ENCODE data around the gene C4orf50. TPM values are rescaled to one million over a fixed set of nuclear protein-coding genes. Genes with fewer than 3 reads are reported as not detected.

The C4orf50 gene
- total and polyA plus RNA-seq, 2 donors (not counting 1 experiment from before 2014, with no cell fraction given): 0.02 TPM; not detected in 1

DNA sequence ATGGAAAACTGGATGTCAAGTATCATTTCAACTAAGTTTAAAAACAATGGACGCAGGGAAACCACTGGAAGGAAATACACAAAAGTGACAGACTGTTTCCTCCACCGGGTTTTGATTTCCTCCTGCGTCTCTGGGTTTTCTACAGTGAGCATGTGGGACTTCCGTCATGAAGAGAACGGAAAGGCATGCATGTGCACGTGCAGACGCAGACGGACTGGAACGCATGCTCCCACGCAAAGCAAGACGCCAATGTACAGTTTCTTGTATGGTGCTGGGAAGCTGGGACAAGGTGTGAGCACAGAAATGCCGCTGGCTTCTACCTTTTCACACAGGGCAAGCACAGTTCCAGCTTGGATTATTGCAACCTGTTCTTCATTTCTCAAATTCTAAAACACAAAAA is 30.3 kb upstream of the C4orf50 start:
- ChIA-PET CTCF (no interaction called here), POLR2A (no interaction called here)
- intact Hi-C loops (cut with micrococcal nuclease): no loop called here
- 22% methylated on average over 10 of the region's 12 CpGs for WGBS (ENCODE audit: insufficient coverage)
- no peak overlapping the region for H3K9ac ChIP-seq (ENCODE audit: low read length)
- DNase-seq (no peak), ATAC-seq (ENCODE audit: low read depth) (no peak)
- no peaks in the 10 kb centered on the region for H3K36me3 ChIP-seq (replicated peaks in 1 of 2; ENCODE audit: control extremely low read depth in 1 of 2, control insufficient read depth in 1 of 2, extremely low read depth in 1 of 2, insufficient read depth in 2 of 2, low read length in 1 of 2)
- no peaks in the 10 kb centered on the region for H3K9me3 ChIP-seq (ENCODE audit: control extremely low read depth in 1 of 3, control insufficient read depth in 2 of 3, insufficient read depth in 1 of 3, low read length in 2 of 3)
- no peaks in the 10 kb centered on the region for H4K20me1 ChIP-seq (ENCODE audit: control insufficient read depth, insufficient read depth, low read length, poor library complexity, severe bottlenecking)
- H3K4me1 ChIP-seq (ENCODE audit: control insufficient read depth in 2 of 2, insufficient read depth in 2 of 2, low read length in 2 of 2): no peaks in the 10 kb centered on the region
- H2AFZ ChIP-seq (ENCODE audit: insufficient read depth, low read depth, low read length, poor library complexity, severe bottlenecking): no peak overlapping the region
- peaks cover 7% of the 10 kb centered on the region for H3K27me3 Mint-ChIP-seq
- no peak overlapping the region for H3K4me3 ChIP-seq (ENCODE audit: control extremely low read depth in 1 of 5, extremely low read depth in 1 of 5, insufficient read depth in 1 of 5, low read depth in 2 of 5, low read length in 4 of 5)
- no peak overlapping the region for H3K4me2 ChIP-seq (replicated peaks; ENCODE audit: low read depth, low read length, poor library complexity, severe bottlenecking)
- H3K9me3 Mint-ChIP-seq (ENCODE audit: insufficient read depth): no peaks in the 10 kb centered on the region
- H3K4me1 Mint-ChIP-seq: no peaks in the 10 kb centered on the region
- H3K27ac Mint-ChIP-seq: no peak overlapping the region
- H3K27ac ChIP-seq (ENCODE audit: low read length in 2 of 2): no peak overlapping the region
- no peaks in the 10 kb centered on the region for H3K79me2 ChIP-seq (ENCODE audit: control insufficient read depth, insufficient read depth, low read length)
- TF ChIP-seq, protein P1, sequence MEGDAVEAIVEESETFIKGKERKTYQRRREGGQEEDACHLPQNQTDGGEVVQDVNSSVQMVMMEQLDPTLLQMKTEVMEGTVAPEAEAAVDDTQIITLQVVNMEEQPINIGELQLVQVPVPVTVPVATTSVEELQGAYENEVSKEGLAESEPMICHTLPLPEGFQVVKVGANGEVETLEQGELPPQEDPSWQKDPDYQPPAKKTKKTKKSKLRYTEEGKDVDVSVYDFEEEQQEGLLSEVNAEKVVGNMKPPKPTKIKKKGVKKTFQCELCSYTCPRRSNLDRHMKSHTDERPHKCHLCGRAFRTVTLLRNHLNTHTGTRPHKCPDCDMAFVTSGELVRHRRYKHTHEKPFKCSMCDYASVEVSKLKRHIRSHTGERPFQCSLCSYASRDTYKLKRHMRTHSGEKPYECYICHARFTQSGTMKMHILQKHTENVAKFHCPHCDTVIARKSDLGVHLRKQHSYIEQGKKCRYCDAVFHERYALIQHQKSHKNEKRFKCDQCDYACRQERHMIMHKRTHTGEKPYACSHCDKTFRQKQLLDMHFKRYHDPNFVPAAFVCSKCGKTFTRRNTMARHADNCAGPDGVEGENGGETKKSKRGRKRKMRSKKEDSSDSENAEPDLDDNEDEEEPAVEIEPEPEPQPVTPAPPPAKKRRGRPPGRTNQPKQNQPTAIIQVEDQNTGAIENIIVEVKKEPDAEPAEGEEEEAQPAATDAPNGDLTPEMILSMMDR (IDR thresholded peaks at IDR 0.05): no peak
- TF ChIP-seq EZH2 (IDR thresholded peaks at IDR 0.05; ENCODE audit: borderline replicate concordance, insufficient read depth, low read depth, low read length, poor library complexity, severe bottlenecking): no peak
- H3K4me3 Mint-ChIP-seq: no peak overlapping the region
- H3K27me3 ChIP-seq (replicated peaks in 1 of 4; ENCODE audit: control extremely low read depth in 1 of 4, control insufficient read depth in 3 of 4, insufficient read depth in 4 of 4, low read length in 3 of 4): peaks cover 0 to 2% (median 0%) of the 10 kb centered on the region in 4 experiments

DNA sequence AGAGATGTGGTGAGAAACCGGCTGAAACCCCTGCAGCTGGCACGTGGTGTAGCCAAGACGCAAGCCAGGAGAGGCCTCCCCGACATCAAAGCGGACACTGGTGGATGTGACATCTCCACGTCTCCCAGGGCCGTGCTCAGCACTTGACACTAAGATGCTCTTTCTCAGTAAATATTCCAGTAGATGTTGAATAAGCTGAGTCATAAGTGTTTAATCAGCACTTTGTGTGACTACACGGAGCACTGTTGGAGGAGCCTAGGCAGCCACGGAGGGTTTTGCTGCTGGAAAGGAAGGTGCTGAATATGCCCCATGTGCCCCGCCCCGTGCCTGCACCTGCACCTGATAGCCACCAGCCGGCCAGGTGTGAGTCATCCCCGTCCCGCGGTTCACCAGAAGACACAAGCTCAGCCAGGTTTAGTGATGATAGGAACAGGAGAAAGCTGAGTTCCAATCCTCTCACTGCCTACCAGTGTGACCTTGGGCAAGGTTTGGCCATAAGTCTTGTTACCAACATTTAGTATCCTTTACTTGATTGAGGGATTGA is 29.0 kb upstream of the C4orf50 start:
- H4K20me1 ChIP-seq (ENCODE audit: control insufficient read depth, insufficient read depth, low read length, poor library complexity, severe bottlenecking): no peaks in the 10 kb centered on the region
- H3K27me3 Mint-ChIP-seq: peaks cover 9% of the 10 kb centered on the region
- no peaks in the 10 kb centered on the region for H3K79me2 ChIP-seq (ENCODE audit: control insufficient read depth, insufficient read depth, low read length)
- H3K9me3 Mint-ChIP-seq (ENCODE audit: insufficient read depth): no peaks in the 10 kb centered on the region
- no peak overlapping the region for H3K4me3 ChIP-seq (ENCODE audit: control extremely low read depth in 1 of 5, extremely low read depth in 1 of 5, insufficient read depth in 1 of 5, low read depth in 2 of 5, low read length in 4 of 5)
- H3K4me1 ChIP-seq (ENCODE audit: control insufficient read depth in 2 of 2, insufficient read depth in 2 of 2, low read length in 2 of 2): no peaks in the 10 kb centered on the region
- H3K4me1 Mint-ChIP-seq: no peaks in the 10 kb centered on the region
- intact Hi-C loops (cut with micrococcal nuclease): no loop called here
- H3K27ac ChIP-seq (ENCODE audit: low read length in 2 of 2): no peak overlapping the region
- H3K4me3 Mint-ChIP-seq: no peak overlapping the region
- H3K9me3 ChIP-seq (ENCODE audit: control extremely low read depth in 1 of 3, control insufficient read depth in 2 of 3, insufficient read depth in 1 of 3, low read length in 2 of 3): no peaks in the 10 kb centered on the region
- TF ChIP-seq, protein P1 (IDR thresholded peaks at IDR 0.05): no peak
- TF ChIP-seq EZH2 (IDR thresholded peaks at IDR 0.05; ENCODE audit: borderline replicate concordance, insufficient read depth, low read depth, low read length, poor library complexity, severe bottlenecking): no peak
- no peak overlapping the region for H2AFZ ChIP-seq (ENCODE audit: insufficient read depth, low read depth, low read length, poor library complexity, severe bottlenecking)
- H3K27me3 ChIP-seq (replicated peaks in 1 of 4; ENCODE audit: control extremely low read depth in 1 of 4, control insufficient read depth in 3 of 4, insufficient read depth in 4 of 4, low read length in 3 of 4): peaks cover 0 to 2% (median 0%) of the 10 kb centered on the region in 4 experiments
- no peak for ATAC-seq (ENCODE audit: low read depth)
- H3K27ac Mint-ChIP-seq: no peak overlapping the region
- POLR2A ChIA-PET: no interaction called here
- no peak for DNase-seq
- CTCF ChIA-PET: no interaction called here
- H3K36me3 ChIP-seq (replicated peaks in 1 of 2; ENCODE audit: control extremely low read depth in 1 of 2, control insufficient read depth in 1 of 2, extremely low read depth in 1 of 2, insufficient read depth in 2 of 2, low read length in 1 of 2): no peaks in the 10 kb centered on the region
- H3K9ac ChIP-seq (ENCODE audit: low read length): no peak overlapping the region
- WGBS (ENCODE audit: insufficient coverage): 81% methylated on average over 10 of the region's 15 CpGs
- no peak overlapping the region for H3K4me2 ChIP-seq (replicated peaks; ENCODE audit: low read depth, low read length, poor library complexity, severe bottlenecking)
